Tibial nerve (tissue), 3 donors: ENCODE data around the gene TMED6.

Experiments
- POLR2A ChIP-seq, 2 donors: fragments of 450-650 bp; IDR thresholded peaks; one replicate each; pipeline ENCODE4 v1.6.1; 2017; ENCODE audit warnings: antibody characterized with exemption in 2 of 2, mild to moderate bottlenecking in 2 of 2, moderate library complexity in 2 of 2
- TF ChIP-seq, protein P1 (sequence below), 5 experiments: fragments of 200-600 bp in 3 of 5; fragments of 450-650 bp in 2 of 5; sonication (generic) in 3 of 5; IDR thresholded peaks; one replicate each; pipeline ENCODE4 v1.5.1; 2016 to 2019; ENCODE audit warnings: antibody characterized with exemption in 5 of 5, mild to moderate bottlenecking in 3 of 5, moderate library complexity in 2 of 5

DNA sequence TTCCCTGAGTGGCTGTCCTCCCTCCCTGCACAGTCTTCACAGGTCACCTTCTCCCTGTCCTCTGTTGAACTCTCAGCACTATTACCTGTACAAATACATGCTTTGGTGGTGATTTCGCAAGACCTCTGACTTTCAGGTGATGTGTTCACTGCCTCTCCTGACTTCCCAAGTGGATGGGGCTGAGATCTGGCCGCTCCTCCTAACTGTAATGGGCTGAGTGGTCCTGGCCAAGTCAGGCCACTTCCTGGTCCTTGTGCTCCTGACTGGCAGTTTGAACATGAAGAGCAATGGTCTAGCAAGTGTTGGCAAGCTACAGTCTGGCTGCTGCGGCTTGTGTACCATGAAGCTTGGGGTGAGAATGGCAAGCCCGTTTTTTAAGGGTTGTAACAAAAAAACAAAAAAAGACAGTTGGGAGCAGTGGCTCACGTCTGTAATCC lies 11.7 kb upstream of the TMED6 start:
- TF ChIP-seq, protein P1, sequence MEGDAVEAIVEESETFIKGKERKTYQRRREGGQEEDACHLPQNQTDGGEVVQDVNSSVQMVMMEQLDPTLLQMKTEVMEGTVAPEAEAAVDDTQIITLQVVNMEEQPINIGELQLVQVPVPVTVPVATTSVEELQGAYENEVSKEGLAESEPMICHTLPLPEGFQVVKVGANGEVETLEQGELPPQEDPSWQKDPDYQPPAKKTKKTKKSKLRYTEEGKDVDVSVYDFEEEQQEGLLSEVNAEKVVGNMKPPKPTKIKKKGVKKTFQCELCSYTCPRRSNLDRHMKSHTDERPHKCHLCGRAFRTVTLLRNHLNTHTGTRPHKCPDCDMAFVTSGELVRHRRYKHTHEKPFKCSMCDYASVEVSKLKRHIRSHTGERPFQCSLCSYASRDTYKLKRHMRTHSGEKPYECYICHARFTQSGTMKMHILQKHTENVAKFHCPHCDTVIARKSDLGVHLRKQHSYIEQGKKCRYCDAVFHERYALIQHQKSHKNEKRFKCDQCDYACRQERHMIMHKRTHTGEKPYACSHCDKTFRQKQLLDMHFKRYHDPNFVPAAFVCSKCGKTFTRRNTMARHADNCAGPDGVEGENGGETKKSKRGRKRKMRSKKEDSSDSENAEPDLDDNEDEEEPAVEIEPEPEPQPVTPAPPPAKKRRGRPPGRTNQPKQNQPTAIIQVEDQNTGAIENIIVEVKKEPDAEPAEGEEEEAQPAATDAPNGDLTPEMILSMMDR (IDR thresholded peaks at IDR 0.05): no peak
- TF ChIP-seq POLR2A (IDR thresholded peaks at IDR 0.05): no peak
